ENCODE data around the gene APMAP.

The APMAP gene

DNA sequence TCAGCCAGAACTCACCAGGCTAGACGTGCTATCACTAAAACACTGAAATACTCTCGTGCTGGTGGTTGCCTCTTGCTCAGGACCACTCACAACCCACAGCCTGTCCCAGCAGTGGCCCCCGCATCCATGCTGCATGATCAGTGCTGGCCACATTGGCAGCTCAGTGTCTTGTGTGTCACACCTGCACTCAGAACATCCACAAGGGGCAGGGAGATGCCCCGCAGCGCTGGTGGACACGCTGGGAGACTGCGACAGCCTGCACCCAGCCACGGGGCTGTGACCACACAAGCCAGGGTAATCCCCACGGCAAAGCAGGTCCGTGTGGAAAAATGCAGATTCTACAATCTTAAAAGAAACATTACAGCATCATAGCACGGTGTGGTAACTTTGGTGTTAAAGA is 23.9 kb upstream of the APMAP start:
- no peak overlapping the region for H3K27ac ChIP-seq
- H3K4me2 ChIP-seq, result no peak overlapping the region
- H3K27me3 ChIP-seq (ENCODE audit: insufficient read depth, low read depth), result no peaks in the 10 kb centered on the region
- no peak overlapping the region for H3K9ac ChIP-seq
- no peaks in the 10 kb centered on the region for H4K20me1 ChIP-seq (ENCODE audit: insufficient read depth)
- peaks cover 34% of the 10 kb centered on the region for H3K4me1 ChIP-seq (ENCODE audit: low read depth, poor library complexity, severe bottlenecking)
- H3K4me3 ChIP-seq (IDR thresholded peaks at IDR 0.05; ENCODE audit: insufficient read depth, low read depth, low read length), result no peak overlapping the region
- TF ChIP-seq, protein P1, sequence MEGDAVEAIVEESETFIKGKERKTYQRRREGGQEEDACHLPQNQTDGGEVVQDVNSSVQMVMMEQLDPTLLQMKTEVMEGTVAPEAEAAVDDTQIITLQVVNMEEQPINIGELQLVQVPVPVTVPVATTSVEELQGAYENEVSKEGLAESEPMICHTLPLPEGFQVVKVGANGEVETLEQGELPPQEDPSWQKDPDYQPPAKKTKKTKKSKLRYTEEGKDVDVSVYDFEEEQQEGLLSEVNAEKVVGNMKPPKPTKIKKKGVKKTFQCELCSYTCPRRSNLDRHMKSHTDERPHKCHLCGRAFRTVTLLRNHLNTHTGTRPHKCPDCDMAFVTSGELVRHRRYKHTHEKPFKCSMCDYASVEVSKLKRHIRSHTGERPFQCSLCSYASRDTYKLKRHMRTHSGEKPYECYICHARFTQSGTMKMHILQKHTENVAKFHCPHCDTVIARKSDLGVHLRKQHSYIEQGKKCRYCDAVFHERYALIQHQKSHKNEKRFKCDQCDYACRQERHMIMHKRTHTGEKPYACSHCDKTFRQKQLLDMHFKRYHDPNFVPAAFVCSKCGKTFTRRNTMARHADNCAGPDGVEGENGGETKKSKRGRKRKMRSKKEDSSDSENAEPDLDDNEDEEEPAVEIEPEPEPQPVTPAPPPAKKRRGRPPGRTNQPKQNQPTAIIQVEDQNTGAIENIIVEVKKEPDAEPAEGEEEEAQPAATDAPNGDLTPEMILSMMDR (conservative IDR thresholded peaks at IDR 0.05; ENCODE audit: low read depth, low read length), result no peak
- H3K79me2 ChIP-seq (ENCODE audit: insufficient read depth, low read depth), result no peaks in the 10 kb centered on the region
- no peak overlapping the region for H2AFZ ChIP-seq (ENCODE audit: low read depth)
- H3K36me3 ChIP-seq (ENCODE audit: insufficient read depth), result no peaks in the 10 kb centered on the region

DNA sequence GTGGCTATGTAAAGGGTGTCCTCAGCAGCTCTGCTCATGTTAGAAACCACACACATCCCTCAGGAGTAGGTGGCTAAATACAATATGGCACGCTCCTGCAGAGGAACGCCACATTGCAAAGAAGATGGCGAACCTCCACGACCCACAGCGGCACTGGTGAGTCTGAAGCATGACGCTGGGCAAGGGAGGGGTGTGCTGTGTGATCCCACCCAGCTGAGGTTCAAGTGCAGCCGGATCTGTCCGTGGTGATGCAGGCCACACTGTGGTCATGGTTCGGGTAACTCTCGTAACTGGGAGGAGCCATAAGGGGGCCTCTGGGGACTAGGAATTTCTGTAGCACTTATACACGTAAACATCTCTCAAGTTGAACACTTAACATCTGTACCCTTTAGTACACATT is 23.4 kb upstream of the APMAP start:
- no peaks in the 10 kb centered on the region for H4K20me1 ChIP-seq (ENCODE audit: insufficient read depth)
- no peak overlapping the region for H3K4me2 ChIP-seq
- H3K4me3 ChIP-seq (IDR thresholded peaks at IDR 0.05; ENCODE audit: insufficient read depth, low read depth, low read length), result no peak overlapping the region
- TF ChIP-seq, protein P1 (conservative IDR thresholded peaks at IDR 0.05; ENCODE audit: low read depth, low read length), result no peak
- H3K36me3 ChIP-seq (ENCODE audit: insufficient read depth), result no peaks in the 10 kb centered on the region
- H3K4me1 ChIP-seq (ENCODE audit: low read depth, poor library complexity, severe bottlenecking), result peaks cover 34% of the 10 kb centered on the region
- no peaks in the 10 kb centered on the region for H3K79me2 ChIP-seq (ENCODE audit: insufficient read depth, low read depth)
- H3K27me3 ChIP-seq (ENCODE audit: insufficient read depth, low read depth), result no peaks in the 10 kb centered on the region
- no peak overlapping the region for H3K9ac ChIP-seq
- H2AFZ ChIP-seq (ENCODE audit: low read depth), result no peak overlapping the region
- H3K27ac ChIP-seq, result no peak overlapping the region

DNA sequence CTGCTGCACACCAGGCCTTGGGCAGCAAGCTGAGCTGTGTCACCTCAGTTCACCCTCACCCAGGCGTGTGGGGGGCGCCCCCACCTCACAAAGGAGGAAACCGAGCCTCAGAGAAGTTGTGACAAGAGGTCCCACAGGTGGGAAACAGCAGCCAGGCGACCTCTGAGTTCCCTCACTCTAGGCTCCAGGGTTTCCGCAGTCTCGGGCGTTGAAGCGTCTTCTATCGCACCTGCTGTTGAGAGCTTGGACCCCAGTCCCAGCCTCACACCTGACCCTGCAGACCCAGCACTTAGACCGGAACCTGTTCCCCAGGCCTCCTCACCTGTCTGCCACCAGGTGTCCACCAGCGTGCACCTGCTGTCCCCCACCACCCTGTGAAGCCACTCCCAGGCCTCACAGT is 22.3 kb upstream of the APMAP start:
- no peak overlapping the region for H3K4me3 ChIP-seq (IDR thresholded peaks at IDR 0.05; ENCODE audit: insufficient read depth, low read depth, low read length)
- H3K27ac ChIP-seq, result no peak overlapping the region
- no peak overlapping the region for H2AFZ ChIP-seq (ENCODE audit: low read depth)
- no peak overlapping the region for H3K9ac ChIP-seq
- no peaks in the 10 kb centered on the region for H3K27me3 ChIP-seq (ENCODE audit: insufficient read depth, low read depth)
- H4K20me1 ChIP-seq (ENCODE audit: insufficient read depth), result no peaks in the 10 kb centered on the region
- no peaks in the 10 kb centered on the region for H3K36me3 ChIP-seq (ENCODE audit: insufficient read depth)
- TF ChIP-seq, protein P1 (conservative IDR thresholded peaks at IDR 0.05; ENCODE audit: low read depth, low read length), result no peak
- H3K4me2 ChIP-seq, result no peak overlapping the region
- no peaks in the 10 kb centered on the region for H3K79me2 ChIP-seq (ENCODE audit: insufficient read depth, low read depth)
- H3K4me1 ChIP-seq (ENCODE audit: low read depth, poor library complexity, severe bottlenecking), result peaks cover 34% of the 10 kb centered on the region

DNA sequence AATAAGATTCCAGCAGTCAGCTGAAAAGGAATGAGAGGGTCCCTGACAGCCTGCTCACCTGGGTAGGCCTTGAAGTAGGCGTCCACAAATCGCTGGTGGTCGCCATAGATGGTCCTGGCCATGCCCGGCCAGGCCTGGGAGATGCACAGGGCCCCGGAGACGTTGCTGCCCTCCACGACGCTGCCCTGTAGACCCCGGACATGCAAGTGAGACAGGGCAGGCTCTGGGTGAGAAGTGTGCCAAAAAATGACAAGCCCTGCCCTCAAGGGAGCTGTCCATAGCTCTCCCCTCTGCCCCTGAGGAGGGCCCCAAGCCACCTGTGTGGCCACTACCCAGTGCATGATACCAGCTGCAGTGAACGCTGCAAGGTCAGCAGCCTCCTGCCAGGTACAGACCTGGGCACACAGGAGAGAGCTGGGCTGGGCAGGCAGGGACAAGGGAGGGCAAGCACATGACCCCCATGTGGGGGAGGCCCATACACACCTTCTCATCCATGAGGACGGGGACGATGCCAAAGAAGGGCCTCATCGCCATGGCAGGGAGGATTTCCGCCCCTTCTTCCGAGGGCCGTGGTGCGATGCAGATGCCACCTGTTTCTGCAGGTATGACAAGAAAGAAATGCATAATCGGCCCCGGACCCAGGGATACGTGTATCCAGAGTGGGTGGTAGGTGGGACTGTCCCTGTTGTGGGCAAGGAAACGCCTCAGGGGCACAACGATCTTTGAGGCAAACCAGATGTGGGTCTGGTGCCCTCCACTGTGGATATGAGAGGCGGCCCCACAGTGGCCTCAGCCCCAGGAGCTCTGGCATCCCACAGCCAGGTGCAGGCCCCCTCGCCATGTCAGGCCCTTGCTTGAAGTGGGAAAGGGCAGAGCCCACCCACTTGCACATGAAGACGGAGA is 21.2 kb upstream of the APMAP start:
- Histone ChIP-seq H3K27me3 (ENCODE audit: insufficient read depth, low read depth) (no peaks in the 10 kb centered on the region), H2AFZ (ENCODE audit: low read depth) (no peak overlapping the region), H3K27ac (no peak overlapping the region), H3K79me2 (ENCODE audit: insufficient read depth, low read depth) (no peaks in the 10 kb centered on the region), H3K4me3 (IDR thresholded peaks at IDR 0.05; ENCODE audit: insufficient read depth, low read depth, low read length) (no peak overlapping the region), H3K4me1 (ENCODE audit: low read depth, poor library complexity, severe bottlenecking) (peaks cover 34% of the 10 kb centered on the region), H3K4me2 (no peak overlapping the region), H3K36me3 (ENCODE audit: insufficient read depth) (no peaks in the 10 kb centered on the region), H3K9ac (no peak overlapping the region), H4K20me1 (ENCODE audit: insufficient read depth) (no peaks in the 10 kb centered on the region)
- TF ChIP-seq, protein P1 (conservative IDR thresholded peaks at IDR 0.05; ENCODE audit: low read depth, low read length), result no peak

Measured in KMS-11 (cell line).